MM.1S (cell line): Measurements from ENCODE around the gene RASSF4.

ENCODE experiments used
- DNase-seq: peaks from one replicate; pipeline ENCODE4 v3.0.0-alpha.2; 2015
- H2AFZ ChIP-seq: fragments of 300-600 bp; sonication (generic); 2 replicates; pipeline ENCODE4 v1.6.0; 2016; ENCODE audit warnings: antibody characterized with exemption, low read length
- H3F3A ChIP-seq: fragments of 300-600 bp; sonication (generic); 2 replicates; pipeline ENCODE4 v1.6.1; 2016; ENCODE audit warnings: mild to moderate bottlenecking, antibody characterized with exemption, low read length, moderate library complexity, mixed read lengths; ENCODE audit not compliant: insufficient read depth
- H3K27ac ChIP-seq: fragments of 300-600 bp; sonication (generic); 2 replicates; pipeline ENCODE4 v1.5.1; 2016; ENCODE audit warnings: mild to moderate bottlenecking, low read length
- H3K27me3 ChIP-seq: fragments of 300-600 bp; sonication (generic); replicated peaks from 2 replicates; pipeline ENCODE4 v1.6.0; 2016; ENCODE audit warnings: low read length; ENCODE audit not compliant: insufficient read depth
- H3K36me3 ChIP-seq: fragments of 300-600 bp; sonication (generic); replicated peaks from 2 replicates; pipeline ENCODE4 v1.6.1; 2016; ENCODE audit warnings: mild to moderate bottlenecking, low read length, mixed read lengths; ENCODE audit not compliant: insufficient read depth
- H3K4me1 ChIP-seq: fragments of 300-600 bp; sonication (generic); 2 replicates; pipeline ENCODE4 v1.6.1; 2016; ENCODE audit warnings: low read length, mixed read lengths
- H3K4me2 ChIP-seq: fragments of 300-600 bp; sonication (generic); 2 replicates; pipeline ENCODE4 v1.6.0; 2016; ENCODE audit warnings: low read depth, low read length
- H3K4me3 ChIP-seq: fragments of 300-600 bp; sonication (generic); 2 replicates; pipeline ENCODE4 v1.5.1; 2016; ENCODE audit warnings: low read length, mixed read lengths
- H3K79me2 ChIP-seq: fragments of 300-600 bp; sonication (generic); 2 replicates; pipeline ENCODE4 v1.6.1; 2016; ENCODE audit warnings: mixed run types, low read length, mixed read lengths
- H3K9ac ChIP-seq: fragments of 300-600 bp; sonication (generic); 2 replicates; pipeline ENCODE4 v1.6.1; 2016; ENCODE audit warnings: low read length, mixed read lengths
- H3K9me2 ChIP-seq: fragments of 300-600 bp; sonication (generic); replicated peaks from 2 replicates; pipeline ENCODE4 v1.6.1; 2016; ENCODE audit warnings: mild to moderate bottlenecking, low read length, mixed read lengths; ENCODE audit not compliant: insufficient read depth
- H3K9me3 ChIP-seq: fragments of 300-600 bp; sonication (generic); replicated peaks from 2 replicates; pipeline ENCODE4 v1.6.1; 2016; ENCODE audit warnings: mild to moderate bottlenecking, low read length, mixed read lengths; ENCODE audit not compliant: insufficient read depth
- H4K20me1 ChIP-seq: fragments of 300-600 bp; sonication (generic); 2 replicates; pipeline ENCODE4 v1.6.1; 2016; ENCODE audit warnings: mild to moderate bottlenecking, low read length, moderate library complexity, mixed read lengths; ENCODE audit not compliant: insufficient read depth
- EZH2 ChIP-seq: fragments of 300-600 bp; sonication (generic); optimal IDR thresholded peaks from 2 replicates; pipeline ENCODE3; 2017; ENCODE audit warnings: low read depth, mild to moderate bottlenecking, antibody characterized with exemption, low read length, mixed read lengths
- EZH2phosphoT487 ChIP-seq: fragments of 300-600 bp; sonication (generic); IDR thresholded peaks from 2 replicates; pipeline ENCODE4 v1.6.1; 2018; ENCODE audit warnings: antibody characterized with exemption, low read length
- TF ChIP-seq, protein P1 (sequence below): fragments of 300-600 bp; sonication (generic); IDR thresholded peaks from 2 replicates; pipeline ENCODE4 v1.5.1; 2016; ENCODE audit warnings: antibody characterized with exemption, low read length, mixed read lengths

The RASSF4 gene

DNA sequence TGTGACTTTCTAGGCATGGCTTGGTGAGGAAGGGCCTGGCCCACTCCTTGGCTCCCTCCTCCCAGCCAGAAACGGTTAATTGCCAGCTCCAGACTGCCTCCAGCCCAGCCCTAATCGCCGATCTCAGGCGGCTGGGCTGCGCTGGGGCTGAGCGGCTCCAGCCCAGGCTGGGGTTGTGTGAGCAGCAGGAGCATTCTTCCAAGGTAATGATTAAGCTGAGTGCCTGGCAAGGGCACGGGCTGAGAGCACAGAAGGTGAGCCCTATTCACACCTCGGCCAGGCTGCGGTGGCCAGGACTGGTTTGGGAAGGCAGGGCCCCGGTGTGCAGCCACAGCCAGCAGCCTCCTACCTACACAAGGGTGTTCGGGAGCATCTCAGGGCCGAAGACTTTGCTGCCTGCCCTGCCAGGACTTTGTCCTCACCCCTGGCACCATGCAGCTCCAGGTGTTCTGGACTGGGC lies 48.5 kb upstream of the RASSF4 start, which contains the start of gene TMEM72:
Gene TMEM72, plus strand, starts transcription at position 257 of the 460 bp plus-strand sequence. Its CDS starts 176 bp downstream, at position 433.
- TF ChIP-seq EZH2phosphoT487 (no peak), EZH2 (no peak)
- TF ChIP-seq, protein P1, sequence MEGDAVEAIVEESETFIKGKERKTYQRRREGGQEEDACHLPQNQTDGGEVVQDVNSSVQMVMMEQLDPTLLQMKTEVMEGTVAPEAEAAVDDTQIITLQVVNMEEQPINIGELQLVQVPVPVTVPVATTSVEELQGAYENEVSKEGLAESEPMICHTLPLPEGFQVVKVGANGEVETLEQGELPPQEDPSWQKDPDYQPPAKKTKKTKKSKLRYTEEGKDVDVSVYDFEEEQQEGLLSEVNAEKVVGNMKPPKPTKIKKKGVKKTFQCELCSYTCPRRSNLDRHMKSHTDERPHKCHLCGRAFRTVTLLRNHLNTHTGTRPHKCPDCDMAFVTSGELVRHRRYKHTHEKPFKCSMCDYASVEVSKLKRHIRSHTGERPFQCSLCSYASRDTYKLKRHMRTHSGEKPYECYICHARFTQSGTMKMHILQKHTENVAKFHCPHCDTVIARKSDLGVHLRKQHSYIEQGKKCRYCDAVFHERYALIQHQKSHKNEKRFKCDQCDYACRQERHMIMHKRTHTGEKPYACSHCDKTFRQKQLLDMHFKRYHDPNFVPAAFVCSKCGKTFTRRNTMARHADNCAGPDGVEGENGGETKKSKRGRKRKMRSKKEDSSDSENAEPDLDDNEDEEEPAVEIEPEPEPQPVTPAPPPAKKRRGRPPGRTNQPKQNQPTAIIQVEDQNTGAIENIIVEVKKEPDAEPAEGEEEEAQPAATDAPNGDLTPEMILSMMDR: no peak
- Histone ChIP-seq H3K27me3 (no peaks in the 10 kb centered on the region), H3K9ac (no peak within 1 kb of the TSS), H4K20me1 (no peaks in the 10 kb centered on the region), H3K27ac (no peak within 1 kb of the TSS), H3K9me2 (no peaks in the 10 kb centered on the region), H3F3A (no peaks in the 10 kb centered on the region), H2AFZ (no peak within 1 kb of the TSS), H3K4me2 (no peak within 1 kb of the TSS), H3K4me3 (no peak within 1 kb of the TSS), H3K79me2 (no peaks in the 10 kb centered on the region), H3K4me1 (peaks cover 14% of the 10 kb centered on the region), H3K36me3 (no peaks in the 10 kb centered on the region), H3K9me3 (no peaks in the 10 kb centered on the region)
- DNase-seq: no peak

DNA sequence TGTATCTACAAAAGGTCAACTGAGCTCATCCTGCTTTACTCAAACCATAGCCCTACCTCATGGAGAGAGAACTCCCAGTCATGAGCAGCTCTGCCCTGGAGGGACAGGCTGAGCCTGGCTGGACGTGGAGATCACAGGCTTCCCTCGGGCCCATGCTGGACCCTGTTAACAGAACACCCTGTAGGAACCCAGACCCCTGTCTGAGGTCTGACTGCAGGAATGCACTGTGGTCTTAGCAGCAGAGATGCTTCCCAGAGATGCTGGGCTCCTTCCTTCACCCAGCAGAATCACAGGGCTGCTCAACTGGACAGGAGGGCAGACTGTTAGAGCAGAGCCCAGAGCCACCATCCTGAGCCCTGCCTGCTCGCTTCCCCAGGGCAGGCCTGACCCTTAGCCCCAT lies 47.7 kb upstream of the RASSF4 start:
- no peak for DNase-seq
- Histone ChIP-seq H2AFZ (no peak overlapping the region), H3K79me2 (no peaks in the 10 kb centered on the region), H3K4me2 (no peak overlapping the region), H3K36me3 (no peaks in the 10 kb centered on the region), H3K4me1 (peaks cover 14% of the 10 kb centered on the region), H3F3A (no peaks in the 10 kb centered on the region), H3K27ac (no peak overlapping the region), H3K9me2 (no peaks in the 10 kb centered on the region), H3K4me3 (no peak overlapping the region), H3K27me3 (no peaks in the 10 kb centered on the region), H4K20me1 (no peaks in the 10 kb centered on the region), H3K9me3 (no peaks in the 10 kb centered on the region), H3K9ac (no peak overlapping the region)
- TF ChIP-seq EZH2phosphoT487 (no peak), EZH2 (no peak)
- TF ChIP-seq, protein P1: no peak

DNA sequence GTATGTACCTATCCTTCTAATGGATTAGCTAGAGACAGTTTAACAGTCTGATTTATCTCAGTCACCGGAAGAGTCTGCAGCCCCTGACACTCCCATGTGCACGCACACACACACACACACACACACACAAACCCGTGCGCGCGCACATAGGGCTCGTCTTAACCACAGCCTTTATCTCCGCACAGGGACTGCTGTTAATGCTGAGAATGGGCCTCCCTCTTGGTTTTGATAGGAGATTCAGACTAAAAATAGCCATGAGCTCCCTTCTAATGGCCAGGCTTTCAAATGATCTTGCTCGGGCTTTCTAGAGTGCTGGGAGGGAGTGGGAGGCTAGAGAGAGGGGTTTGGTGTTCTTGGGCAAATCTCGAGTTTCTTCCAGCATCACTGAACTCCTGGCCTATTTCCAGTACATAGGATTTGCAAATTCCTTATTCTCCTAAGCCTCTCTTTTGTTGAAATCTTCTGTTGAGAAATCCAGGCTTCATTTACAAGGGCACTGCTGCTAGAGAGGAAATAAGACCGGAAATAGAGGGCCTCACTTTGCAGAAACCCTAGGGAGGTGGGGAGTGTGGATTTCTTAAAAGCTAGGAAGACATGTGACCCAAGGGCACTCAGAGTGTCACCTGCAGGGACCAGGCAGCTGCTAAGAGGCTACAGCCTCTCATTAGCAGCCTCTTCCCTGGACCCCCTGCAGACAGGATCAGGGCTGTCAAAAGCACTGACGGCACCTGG lies 46.1 kb upstream of the RASSF4 start:
- H3K9me2 ChIP-seq: no peaks in the 10 kb centered on the region
- H3K4me3 ChIP-seq: no peak overlapping the region
- H3K79me2 ChIP-seq: no peaks in the 10 kb centered on the region
- no peak overlapping the region for H3K9ac ChIP-seq
- peak overlapping the region; percentile 2; the same call in 1 of the 2 replicates for H3K27ac ChIP-seq
- no peaks in the 10 kb centered on the region for H3K36me3 ChIP-seq
- no peaks in the 10 kb centered on the region for H4K20me1 ChIP-seq
- H2AFZ ChIP-seq: peak overlapping the region; percentile 9; the same call in 1 of the 2 replicates
- H3K4me2 ChIP-seq: peak overlapping the region; percentile 4; the same call in 1 of the 2 replicates
- peak; percentile 51 for DNase-seq
- TF ChIP-seq EZH2: no peak
- TF ChIP-seq, protein P1: no peak
- TF ChIP-seq EZH2phosphoT487: no peak
- no peaks in the 10 kb centered on the region for H3K9me3 ChIP-seq
- H3K27me3 ChIP-seq: no peaks in the 10 kb centered on the region
- H3F3A ChIP-seq: no peaks in the 10 kb centered on the region
- H3K4me1 ChIP-seq: peaks cover 14% of the 10 kb centered on the region
